Trophoblast cell (in vitro differentiated cells and primary cell): ENCODE results near the gene TEX22.

Experiments used
- DNase-seq, 2 donors: peaks; one replicate each; pipeline ENCODE4 v3.0.0-alpha.2; 2016
- H2AFZ ChIP-seq: 2 replicates; pipeline ENCODE4 v1.6.1; 2013; ENCODE audit warnings: low read length, moderate library complexity, mild to moderate bottlenecking; ENCODE audit not compliant: insufficient read depth, poor library complexity
- H2AK5ac ChIP-seq: 2 replicates; pipeline ENCODE4 v1.6.1; 2013; ENCODE audit warnings: mild to moderate bottlenecking, low read length
- H2BK120ac ChIP-seq: 2 replicates; pipeline ENCODE4 v1.6.1; 2013; ENCODE audit warnings: low read length, mild to moderate bottlenecking, moderate library complexity; ENCODE audit not compliant: insufficient read depth, poor library complexity
- H2BK12ac ChIP-seq: 2 replicates; pipeline ENCODE4 v1.6.1; 2013; ENCODE audit warnings: mild to moderate bottlenecking, low read length, moderate library complexity
- H2BK5ac ChIP-seq: 2 replicates; pipeline ENCODE4 v1.6.1; 2013; ENCODE audit warnings: low read length, low read depth, moderate library complexity, mild to moderate bottlenecking; ENCODE audit not compliant: poor library complexity
- H3K14ac ChIP-seq: 2 replicates; pipeline ENCODE4 v1.6.1; 2013; ENCODE audit warnings: mild to moderate bottlenecking, low read length
- H3K18ac ChIP-seq: 2 replicates; pipeline ENCODE4 v1.6.1; 2013; ENCODE audit warnings: mild to moderate bottlenecking, low read length
- H3K23ac ChIP-seq: 2 replicates; pipeline ENCODE4 v1.6.1; 2013; ENCODE audit warnings: low read length
- H3K27ac ChIP-seq: 2 replicates; pipeline ENCODE4 v1.5.1; 2013; ENCODE audit warnings: low read depth, mild to moderate bottlenecking, inconsistent platforms, low read length, moderate library complexity
- H3K27me3 ChIP-seq: 2 replicates; pipeline ENCODE4 v1.6.1; 2013; ENCODE audit warnings: inconsistent platforms, mild to moderate bottlenecking, low read length, moderate library complexity; ENCODE audit not compliant: insufficient read depth
- H3K36me3 ChIP-seq, 2 experiments: 1 replicate in 1 of 2; 2 replicates in 1 of 2; pipeline ENCODE4 v1.6.1; 2013; ENCODE audit warnings: low read length in 2 of 2, mild to moderate bottlenecking in 2 of 2, moderate library complexity in 1 of 2; ENCODE audit not compliant: insufficient read depth in 2 of 2, control insufficient read depth in 1 of 2
- H3K4ac ChIP-seq: 2 replicates; pipeline ENCODE4 v1.6.1; 2013; ENCODE audit warnings: low read depth, mild to moderate bottlenecking, low read length, moderate library complexity
- H3K4me1 ChIP-seq, 2 experiments: 1 replicate in 1 of 2; 2 replicates in 1 of 2; pipeline ENCODE4 v1.6.1; 2013; ENCODE audit warnings: low read length in 2 of 2, mild to moderate bottlenecking in 2 of 2, moderate library complexity in 1 of 2; ENCODE audit not compliant: insufficient read depth in 2 of 2, control insufficient read depth in 1 of 2
- H3K4me2 ChIP-seq: 2 replicates; pipeline ENCODE4 v1.6.1; 2013; ENCODE audit warnings: inconsistent platforms, mild to moderate bottlenecking, low read length, moderate library complexity
- H3K4me3 ChIP-seq: 2 replicates; pipeline ENCODE4 v1.5.1; 2013; ENCODE audit warnings: mild to moderate bottlenecking, low read depth, low read length, inconsistent platforms
- H3K79me1 ChIP-seq: one replicate; pipeline ENCODE4 v1.6.1; 2013; ENCODE audit warnings: low read length
- H3K79me2 ChIP-seq: 2 replicates; pipeline ENCODE4 v1.6.1; 2013; ENCODE audit warnings: low read length, mild to moderate bottlenecking; ENCODE audit not compliant: control insufficient read depth, insufficient read depth, poor library complexity
- H3K9ac ChIP-seq: 2 replicates; pipeline ENCODE4 v1.6.1; 2013; ENCODE audit warnings: mild to moderate bottlenecking, low read length
- H3K9me3 ChIP-seq: 2 replicates; pipeline ENCODE4 v1.6.1; 2013; ENCODE audit warnings: low read depth, mild to moderate bottlenecking, control low read depth, inconsistent platforms, low read length; ENCODE audit not compliant: insufficient read depth
- H4K12ac ChIP-seq: 2 replicates; pipeline ENCODE4 v1.6.1; 2013; ENCODE audit warnings: low read depth, mild to moderate bottlenecking, low read length, moderate library complexity
- H4K8ac ChIP-seq: 2 replicates; pipeline ENCODE4 v1.6.1; 2013; ENCODE audit warnings: low read depth, mild to moderate bottlenecking, low read length, moderate library complexity
- H4K91ac ChIP-seq: one replicate; pipeline ENCODE4 v1.6.1; 2013; ENCODE audit warnings: low read depth, mild to moderate bottlenecking, low read length, moderate library complexity
- WGBS: extraction: QIAGEN DNeasy Blood & Tissue Kit; methylation state at CpG from one replicate; pipeline ENCODE4 v1.1.7; 2013; ENCODE audit warnings: missing lambda C conversion rate; ENCODE audit not compliant: insufficient read length, insufficient coverage; ENCODE audit errors: extremely low coverage; 5-methylcytosine and 5-hydroxymethylcytosine counted together

TEX22 gene

GRCh38 chr14:105439179-105439578 is 40.8 kb downstream of the TEX22 start:
- H3K36me3 ChIP-seq: peaks cover 30 to 39% of the 10 kb centered on the region in 2 experiments
- no peak overlapping the region for H2BK12ac ChIP-seq
- no peak overlapping the region for H3K4me3 ChIP-seq
- no peak overlapping the region for H4K91ac ChIP-seq
- H3K27me3 ChIP-seq: no peaks in the 10 kb centered on the region
- peaks cover 5% of the 10 kb centered on the region for H3K9me3 ChIP-seq
- no peaks in the 10 kb centered on the region for H3K79me1 ChIP-seq
- no peaks in the 10 kb centered on the region for H3K4me1 ChIP-seq
- no peak overlapping the region for H4K8ac ChIP-seq
- no peak overlapping the region for H4K12ac ChIP-seq
- DNase-seq: no peak
- no peak overlapping the region for H3K18ac ChIP-seq
- H3K14ac ChIP-seq: no peak overlapping the region
- H3K79me2 ChIP-seq: peaks cover 3% of the 10 kb centered on the region
- no peak overlapping the region for H3K4me2 ChIP-seq
- no CpG with 5 or more reads among the region's 11 CpGs for WGBS
- H2BK120ac ChIP-seq: no peak overlapping the region
- H2BK5ac ChIP-seq: no peak overlapping the region
- H2AFZ ChIP-seq: no peak overlapping the region
- H2AK5ac ChIP-seq: no peak overlapping the region
- no peak overlapping the region for H3K27ac ChIP-seq
- no peak overlapping the region for H3K9ac ChIP-seq
- no peak overlapping the region for H3K4ac ChIP-seq
- no peak overlapping the region for H3K23ac ChIP-seq

- Histone ChIP-seq H3K14ac (no peak overlapping the region), H3K9ac (no peak overlapping the region), H2BK120ac (no peak overlapping the region), H3K79me1 (no peaks in the 10 kb centered on the region), H4K8ac (no peak overlapping the region), H2AK5ac (no peak overlapping the region), H4K12ac (no peak overlapping the region), H2BK12ac (no peak overlapping the region), H3K18ac (no peak overlapping the region), H3K4ac (no peak overlapping the region), H3K4me1 (no peaks in the 10 kb centered on the region), H2AFZ (no peak overlapping the region), H3K23ac (no peak overlapping the region), H3K27ac (no peak overlapping the region), H2BK5ac (no peak overlapping the region), H3K27me3 (no peaks in the 10 kb centered on the region), H3K79me2 (peaks cover 3% of the 10 kb centered on the region), H3K4me3 (no peak overlapping the region), H3K9me3 (peaks cover 5% of the 10 kb centered on the region), H3K4me2 (no peak overlapping the region), H3K36me3 (peaks cover 30 to 39% of the 10 kb centered on the region in 2 experiments), H4K91ac (no peak overlapping the region)
- no peak for DNase-seq
- WGBS: no CpG with 5 or more reads among the region's 33 CpGs
These were observed 41.6 kb downstream of the TEX22 start for GRCh38 chr14:105439710-105440553.

- Histone ChIP-seq H3K14ac (no peak overlapping the region), H3K9me3 (peaks cover 5% of the 10 kb centered on the region), H3K27ac (no peak overlapping the region), H3K79me2 (peaks cover 3% of the 10 kb centered on the region), H3K18ac (no peak overlapping the region), H3K23ac (no peak overlapping the region), H4K91ac (no peak overlapping the region), H3K4ac (no peak overlapping the region), H3K4me2 (no peak overlapping the region), H2AK5ac (no peak overlapping the region), H3K4me1 (no peaks in the 10 kb centered on the region), H4K8ac (no peak overlapping the region), H3K79me1 (no peaks in the 10 kb centered on the region), H3K27me3 (no peaks in the 10 kb centered on the region), H3K9ac (no peak overlapping the region), H4K12ac (no peak overlapping the region), H2AFZ (no peak overlapping the region), H2BK12ac (no peak overlapping the region), H3K4me3 (no peak overlapping the region), H3K36me3 (peaks cover 34 to 41% of the 10 kb centered on the region in 2 experiments), H2BK120ac (no peak overlapping the region), H2BK5ac (no peak overlapping the region)
- no CpG with 5 or more reads among the region's 15 CpGs for WGBS
- DNase-seq: no peak
These were observed 42.2 kb downstream of the TEX22 start for GRCh38 chr14:105440554-105440900.

- Histone ChIP-seq H3K18ac (no peak overlapping the region), H3K9ac (no peak overlapping the region), H2BK5ac (no peak overlapping the region), H3K27ac (no peak overlapping the region), H3K14ac (no peak overlapping the region), H2AFZ (no peak overlapping the region), H3K36me3 (peaks cover 37 to 44% of the 10 kb centered on the region in 2 experiments), H4K8ac (no peak overlapping the region), H4K12ac (no peak overlapping the region), H3K4me3 (no peak overlapping the region), H3K9me3 (peaks cover 5% of the 10 kb centered on the region), H2BK120ac (no peak overlapping the region), H3K79me2 (peaks cover 3% of the 10 kb centered on the region), H2AK5ac (no peak overlapping the region), H3K4me2 (no peak overlapping the region), H3K27me3 (no peaks in the 10 kb centered on the region), H3K23ac (no peak overlapping the region), H4K91ac (no peak overlapping the region), H3K4ac (no peak overlapping the region), H3K79me1 (no peaks in the 10 kb centered on the region), H2BK12ac (no peak overlapping the region), H3K4me1 (no peaks in the 10 kb centered on the region)
- DNase-seq: no peak
- no CpG with 5 or more reads among the region's 9 CpGs for WGBS
These were observed 42.7 kb downstream of the TEX22 start for GRCh38 chr14:105440992-105441391.
